NCI-H226 (cell line): ENCODE data around the gene HNRNPDL.
"Not testable (repeated sequence)": the region's sequence is repeated elsewhere in the genome, so short reads cannot be mapped to it uniquely, and the experiment has no call there.

Experiments
- DNase-seq: peaks from one replicate; pipeline ENCODE4 v3.0.0-alpha.2; 2015

HNRNPDL gene

DNA sequence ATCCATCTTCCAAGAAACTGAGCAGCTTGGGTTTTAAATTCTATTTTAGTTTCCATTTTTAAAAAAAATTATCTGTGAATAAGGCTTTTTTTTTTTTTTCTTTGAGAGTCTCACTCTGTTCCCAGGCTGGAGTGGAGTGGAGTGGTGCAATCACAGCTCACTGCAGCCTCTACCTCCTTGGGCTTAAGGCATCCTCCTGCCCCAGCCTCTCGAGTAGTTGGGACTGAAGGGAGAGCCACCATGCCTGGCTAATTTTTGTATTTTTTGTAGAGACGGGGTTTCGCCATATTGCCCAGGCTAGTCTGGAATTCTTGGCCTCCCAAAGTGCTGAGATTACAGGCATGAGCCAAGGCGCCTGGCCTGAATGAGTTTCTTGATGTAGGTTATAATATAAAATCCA lies 1.6 kb upstream of the HNRNPDL start:
- DNase-seq: no peak

DNA sequence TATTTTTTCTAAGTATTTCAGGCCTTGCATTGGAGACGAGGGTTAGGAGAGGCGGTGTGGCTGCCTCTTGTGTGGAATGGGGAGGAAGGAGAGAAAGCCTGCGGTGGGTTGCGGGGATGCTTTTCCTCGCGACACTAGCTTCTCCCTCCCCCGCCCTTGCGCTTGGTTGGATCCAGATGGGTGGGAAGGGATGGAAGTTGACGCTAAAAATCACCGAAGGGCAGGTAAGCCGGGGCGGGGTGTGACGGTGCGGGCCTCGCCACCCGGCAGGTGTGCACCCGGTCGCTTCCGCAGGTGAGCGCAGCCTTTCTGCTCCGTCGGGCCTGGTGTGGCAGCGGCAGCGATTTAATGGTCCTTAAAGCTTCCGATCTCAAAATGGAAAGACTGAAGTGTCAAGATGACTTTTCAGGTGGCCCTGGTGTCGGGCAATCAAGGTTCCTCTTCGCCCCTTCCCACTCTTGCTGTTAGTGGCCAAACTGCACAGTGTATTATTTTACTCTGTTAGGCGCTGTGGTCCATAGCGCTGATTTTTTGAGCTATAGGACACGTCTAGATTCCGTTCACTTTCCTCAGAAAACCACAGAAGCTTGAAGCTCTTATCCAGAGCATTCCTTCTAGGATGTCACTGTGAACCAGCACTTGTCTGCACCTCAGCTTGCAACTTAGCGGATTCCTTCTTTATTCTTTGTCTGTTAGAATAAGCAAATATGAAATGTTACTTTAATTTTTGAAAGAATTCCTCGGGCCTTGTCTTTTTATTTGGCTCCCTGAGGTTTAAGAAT lies 893 bp upstream of the HNRNPDL start:
- DNase-seq: no peak

DNA sequence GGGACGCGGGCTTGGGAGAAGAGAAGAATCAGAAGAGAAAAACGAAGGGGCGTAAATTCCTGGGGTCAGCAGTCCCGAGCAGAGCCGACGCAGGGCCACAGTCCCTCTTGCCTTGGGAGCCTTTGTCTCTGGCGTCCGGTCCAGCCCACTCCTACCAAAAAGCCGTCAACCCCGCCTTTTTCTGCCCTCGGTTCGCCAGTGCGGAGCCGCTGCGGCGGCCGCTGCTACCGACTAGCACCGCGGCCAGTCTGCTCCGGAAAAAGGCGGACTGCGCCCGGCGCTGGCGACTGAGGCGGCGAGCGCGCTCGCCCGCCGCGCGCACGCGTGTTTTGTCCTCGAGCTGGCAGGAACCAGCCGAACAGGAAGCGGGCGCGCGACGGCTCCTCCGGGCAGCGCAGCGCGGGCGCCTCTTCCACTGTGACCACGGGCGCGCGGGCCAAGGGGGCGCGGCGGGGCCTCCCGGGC lies 502 bp downstream of the HNRNPDL start:
- DNase-seq: no peak

- peak; percentile 79 for DNase-seq
These were observed 1.1 kb downstream of the HNRNPDL start for GRCh38 chr4:82428969-82429727.

DNA sequence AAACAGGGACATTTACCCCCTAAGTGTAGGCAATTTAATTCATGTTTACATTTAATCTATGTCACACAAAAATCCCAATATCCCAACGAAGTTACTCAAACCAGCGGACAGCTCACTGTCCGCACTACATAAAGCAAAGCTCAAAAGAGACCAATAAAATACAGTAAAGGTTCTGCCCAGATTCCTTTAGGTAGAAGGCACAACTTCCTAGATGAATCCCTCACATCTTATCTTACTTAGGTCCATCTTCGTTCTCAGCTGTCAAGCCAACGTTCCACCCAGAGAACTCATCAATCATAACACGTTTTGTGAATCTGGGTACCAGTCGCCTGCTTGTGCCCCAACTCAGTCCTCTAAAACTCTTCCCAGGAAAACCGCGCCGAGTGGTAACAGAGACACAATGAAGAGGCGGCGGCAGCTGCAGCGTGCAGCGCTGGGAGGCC lies 1.7 kb downstream of the HNRNPDL start:
- DNase-seq: no peak

DNA sequence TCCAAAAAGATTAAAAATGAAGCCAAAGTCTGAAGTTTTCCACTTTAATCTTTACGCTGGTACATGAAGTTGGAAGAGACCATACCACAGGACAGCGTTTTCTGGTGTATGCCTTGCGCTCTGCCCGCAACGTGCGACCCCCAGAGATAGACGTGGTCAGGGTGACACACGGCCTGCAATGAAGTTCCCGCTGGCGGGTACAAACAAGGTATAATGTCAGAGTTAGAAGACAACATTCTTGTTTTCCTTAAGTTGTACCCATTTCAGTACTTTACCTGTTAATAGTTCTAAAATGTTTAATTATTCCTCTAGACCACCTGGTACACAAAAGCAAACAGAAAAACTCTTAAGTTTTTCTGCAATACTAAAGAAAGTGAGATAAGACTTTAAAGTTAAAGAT lies 4.8 kb downstream of the HNRNPDL start:
- DNase-seq: no peak

DNA sequence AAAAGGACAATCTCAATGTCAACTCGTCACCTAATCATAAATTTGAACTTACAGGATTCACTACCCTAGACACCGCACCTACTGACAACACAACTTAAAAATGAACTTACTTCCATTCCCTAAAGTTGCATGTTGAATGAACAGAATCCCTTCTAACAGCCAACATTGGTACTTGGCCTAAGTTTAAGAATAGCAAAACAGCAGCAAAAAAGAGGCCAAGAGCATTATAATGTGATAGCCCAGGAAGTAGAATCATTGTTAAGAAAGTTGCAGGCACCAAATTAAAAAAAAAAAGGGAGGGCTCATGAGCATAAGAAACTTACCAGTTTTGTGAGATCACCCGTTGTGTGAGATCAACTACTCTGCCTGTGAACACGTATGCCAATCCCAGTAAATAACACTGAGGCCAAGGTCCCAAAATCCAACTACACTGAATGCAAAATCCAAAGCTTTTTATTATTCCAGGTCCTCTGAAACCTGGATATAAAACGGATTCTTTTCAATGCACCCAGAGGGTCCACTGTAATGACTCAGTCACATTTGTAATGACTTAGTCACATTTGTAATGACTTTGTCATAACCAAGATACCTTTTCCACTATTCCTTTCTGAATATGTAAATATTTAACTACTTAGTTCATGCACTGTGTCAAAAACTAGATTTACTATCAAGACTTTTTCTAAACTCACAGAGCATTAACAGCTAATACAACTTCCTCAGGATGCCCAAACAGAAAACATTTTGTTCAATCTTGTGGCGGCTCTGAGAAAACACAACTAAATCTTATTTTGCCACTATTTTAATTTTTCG lies 6.8 kb downstream of the HNRNPDL start:
- peak; percentile 14 for DNase-seq

- DNase-seq: no peak
These were observed 7.6 kb downstream of the HNRNPDL start for GRCh38 chr4:82422616-82423015.

GRCh38 chr4:82421796-82422560 lies 8.3 kb downstream of the HNRNPDL start:
- no peak for DNase-seq

DNA sequence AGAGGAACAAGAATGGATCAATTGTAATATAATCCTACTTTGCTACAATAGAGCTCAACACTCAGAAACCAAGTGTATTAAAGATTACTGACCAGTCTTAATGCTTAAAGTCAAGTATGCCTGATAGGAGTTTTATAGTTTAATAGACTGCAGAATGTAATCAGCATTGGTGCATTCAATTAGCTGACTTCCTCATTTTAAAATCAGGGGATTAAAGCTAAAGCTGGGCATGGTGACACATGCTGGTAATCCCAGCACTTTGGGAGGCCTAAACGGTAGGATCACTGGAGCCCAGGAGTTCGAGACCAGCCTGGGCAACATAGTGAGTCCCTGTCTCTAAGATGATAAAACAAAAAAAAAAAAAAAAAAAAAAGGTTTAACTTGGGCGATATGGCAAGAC lies 10.8 kb downstream of the HNRNPDL start:
- no peak for DNase-seq

- no peak for DNase-seq
These were observed 14.3 kb downstream of the HNRNPDL start for GRCh38 chr4:82415922-82416365.

GRCh38 chr4:82415061-82415460 lies 15.2 kb downstream of the HNRNPDL start:
- DNase-seq: not testable (repeated sequence)

DNA sequence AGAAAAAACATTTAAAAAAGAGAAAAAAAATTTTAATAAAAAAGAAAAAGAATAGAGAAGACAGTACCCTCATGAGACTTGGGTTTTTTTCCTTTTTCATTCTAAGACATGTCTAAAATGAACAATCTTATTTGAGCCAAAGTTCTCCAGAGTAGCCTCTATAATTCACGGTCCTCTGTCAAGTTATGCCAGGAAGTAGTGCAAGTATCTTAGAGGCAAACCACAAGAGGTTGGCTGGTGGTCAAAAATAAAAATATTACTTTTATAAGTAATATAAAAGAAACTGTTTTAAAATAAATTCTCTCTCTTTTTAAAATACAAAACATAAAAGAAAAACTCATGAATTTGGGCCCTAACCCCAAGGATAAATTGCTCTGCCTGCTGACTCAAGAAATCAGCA lies 26.5 kb downstream of the HNRNPDL start:
- DNase-seq: no peak

DNA sequence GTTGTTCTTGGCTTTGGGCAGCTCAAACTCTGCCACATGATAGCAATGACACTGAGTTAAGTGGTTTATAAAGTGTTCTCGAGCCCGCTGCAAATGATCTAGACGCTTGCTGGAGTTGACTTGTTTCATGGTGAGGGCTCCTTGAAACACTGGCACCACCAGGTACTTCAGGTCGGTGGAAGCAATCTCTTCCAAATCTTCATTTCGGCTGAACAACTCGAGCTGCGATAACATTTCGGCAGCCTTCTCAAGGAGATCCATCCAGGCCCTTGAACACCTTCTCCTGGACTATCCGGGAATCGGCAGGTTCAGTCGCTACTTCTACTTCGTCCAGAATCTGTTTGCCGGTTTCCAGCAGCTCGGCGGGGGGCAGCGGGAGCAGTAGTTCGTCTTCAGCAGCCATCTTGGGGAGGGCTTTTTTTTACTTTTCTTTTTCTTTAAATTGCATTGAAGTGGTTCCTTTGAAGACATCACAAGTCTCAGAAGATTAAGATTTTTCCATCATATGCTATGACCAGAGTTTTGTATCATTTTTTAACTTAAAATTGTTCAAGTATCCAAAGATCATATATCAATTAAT lies 28.0 kb downstream of the HNRNPDL start:
- DNase-seq: no peak

GRCh38 chr4:82401600-82401999 lies 28.7 kb downstream of the HNRNPDL start:
- DNase-seq: no peak

DNA sequence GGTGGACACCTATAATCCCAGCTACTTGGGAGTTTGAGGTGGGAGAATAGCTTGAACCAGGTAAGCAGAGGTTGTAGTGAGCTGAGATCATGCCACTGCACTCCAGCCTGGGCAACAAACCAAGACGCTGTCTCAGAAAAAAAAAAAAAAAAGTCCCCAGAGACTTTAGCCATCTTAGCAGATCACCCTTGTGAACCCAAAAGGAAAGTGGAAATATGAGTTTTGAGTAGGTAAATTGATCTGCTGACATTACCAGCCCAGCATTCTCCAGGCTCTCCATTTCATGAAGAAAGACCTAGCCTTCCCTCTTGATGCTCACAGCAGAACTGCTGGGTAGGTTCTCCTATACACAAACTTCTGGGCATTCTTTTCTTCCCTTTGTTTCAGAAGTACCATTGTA lies 32.0 kb downstream of the HNRNPDL start:
- no peak for DNase-seq

DNA sequence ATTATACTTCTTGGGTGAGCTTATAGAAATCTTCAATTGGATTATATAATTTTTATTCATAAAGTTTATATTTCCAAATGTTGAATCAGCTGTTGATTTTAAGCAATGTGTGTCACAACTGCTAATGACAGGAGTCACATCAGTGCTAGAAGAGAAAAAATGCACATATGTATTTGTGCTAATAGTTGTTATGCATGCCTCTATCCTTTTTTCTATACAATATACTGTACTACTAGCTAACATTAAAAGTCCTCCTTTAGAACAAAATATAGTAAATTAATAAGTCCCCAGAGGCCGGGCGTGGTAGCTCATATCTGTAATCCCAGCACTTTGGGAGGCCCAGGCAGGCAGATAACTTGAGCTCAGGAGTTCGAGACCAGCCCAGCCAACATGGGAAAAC lies 32.7 kb downstream of the HNRNPDL start:
- DNase-seq: no peak

GRCh38 chr4:82394896-82395295 lies 35.4 kb downstream of the HNRNPDL start:
- no peak for DNase-seq

DNA sequence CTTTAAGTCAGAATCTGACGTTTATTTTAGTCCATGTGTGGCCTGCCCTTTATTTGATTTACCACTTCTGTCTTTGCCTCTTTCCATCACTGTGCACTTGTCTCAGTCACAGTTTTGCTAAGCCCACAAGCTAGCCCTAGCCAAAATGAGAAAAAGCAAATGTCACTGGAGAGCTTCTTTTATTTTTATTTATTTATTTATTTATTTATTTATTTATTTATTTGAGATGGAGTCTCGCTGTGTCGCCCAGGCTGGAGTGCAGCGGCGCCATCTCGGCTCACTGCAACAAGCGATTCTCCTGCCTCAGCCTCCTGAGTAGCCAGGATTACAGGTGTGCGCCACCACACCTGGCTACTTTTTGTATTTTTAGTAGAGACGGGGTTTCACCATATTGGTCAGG lies 40.2 kb downstream of the HNRNPDL start:
- not testable (repeated sequence) for DNase-seq

- DNase-seq: no peak
These were observed 41.9 kb downstream of the HNRNPDL start for GRCh38 chr4:82388405-82388804.

- DNase-seq: not testable (repeated sequence)
These were observed 44.0 kb downstream of the HNRNPDL start for GRCh38 chr4:82386312-82386711.

DNA sequence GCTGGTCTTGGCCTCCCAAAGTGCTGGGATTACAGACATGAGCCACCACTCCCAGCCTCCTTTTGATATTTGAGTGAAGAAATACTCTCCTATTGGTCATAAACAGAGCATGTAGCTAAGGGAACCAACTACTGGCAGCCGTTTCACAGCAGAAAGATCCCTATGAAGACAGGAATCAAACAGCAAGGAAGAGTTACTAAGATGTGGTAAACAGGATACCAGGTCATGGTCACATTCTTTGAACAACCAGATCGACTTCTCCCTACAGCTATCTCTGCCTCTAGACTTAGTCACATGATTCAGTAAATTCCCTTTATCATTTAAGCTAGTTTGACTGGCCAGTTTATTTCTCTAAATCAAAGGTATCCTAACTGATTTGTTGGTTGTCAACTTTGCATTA lies 47.5 kb downstream of the HNRNPDL start:
- DNase-seq: no peak
